Activated T-cell treated with anti-CD3 and anti-CD28 coated beads for 48 hours (primary cell): ENCODE data around the gene S100A7.

Experiments
- DNase-seq: peaks from one replicate; pipeline ENCODE4 v3.0.0-alpha.2; 2020; ENCODE audit warnings: low read depth

Gene S100A7

GRCh38 chr1:153460551-153460950 is at the start of gene S100A7:
TSS of gene S100A7 (minus strand) at chr1:153460651. CDS start at chr1:153459013, 1,638 bp downstream.
- no peak for DNase-seq

GRCh38 chr1:153509729-153510354 is 49.4 kb upstream of the S100A7 start:
- peak; percentile 60 for DNase-seq

- no peak for DNase-seq
Measured at GRCh38 chr1:153509036-153509435, 48.6 kb upstream of the S100A7 start.

GRCh38 chr1:153507926-153508583 is 47.6 kb upstream of the S100A7 start:
- DNase-seq = no peak

GRCh38 chr1:153506831-153507413 is 46.5 kb upstream of the S100A7 start:
- no peak for DNase-seq

- no peak for DNase-seq
Measured at GRCh38 chr1:153506386-153506785, 45.9 kb upstream of the S100A7 start.

GRCh38 chr1:153505576-153505975 is 45.1 kb upstream of the S100A7 start:
- DNase-seq = no peak

- no peak for DNase-seq
Measured at GRCh38 chr1:153503766-153504165, 43.3 kb upstream of the S100A7 start.

- no peak for DNase-seq
Measured at GRCh38 chr1:153498746-153499145, 38.3 kb upstream of the S100A7 start.

- no peak for DNase-seq
Measured at GRCh38 chr1:153495536-153495935, 35.1 kb upstream of the S100A7 start.

- peak; percentile 74 for DNase-seq
Measured at GRCh38 chr1:153494976-153495535, 34.6 kb upstream of the S100A7 start.

GRCh38 chr1:153493343-153493960 is 33.0 kb upstream of the S100A7 start:
- DNase-seq = no peak

GRCh38 chr1:153490272-153491051 is 30.0 kb upstream of the S100A7 start:
- no peak for DNase-seq

- no peak for DNase-seq
Measured at GRCh38 chr1:153488731-153489130, 28.3 kb upstream of the S100A7 start.

GRCh38 chr1:153487707-153488106 is 27.3 kb upstream of the S100A7 start:
- DNase-seq = no peak

GRCh38 chr1:153485863-153486262 is 25.4 kb upstream of the S100A7 start:
- no peak for DNase-seq

- no peak for DNase-seq
Measured at GRCh38 chr1:153483776-153484175, 23.3 kb upstream of the S100A7 start.

GRCh38 chr1:153481124-153481523 is 20.7 kb upstream of the S100A7 start:
- DNase-seq = no peak

- DNase-seq = no peak
Measured at GRCh38 chr1:153478692-153479618, 18.5 kb upstream of the S100A7 start.

- DNase-seq = no peak
Measured at GRCh38 chr1:153478047-153478691, 17.7 kb upstream of the S100A7 start.
